ENCODE data around the gene LY6G6F.

Gene LY6G6F

GRCh38 chr6:31677955-31678354, 28.7 kb upstream of the LY6G6F start:
- DNase-seq: no peak

DNA sequence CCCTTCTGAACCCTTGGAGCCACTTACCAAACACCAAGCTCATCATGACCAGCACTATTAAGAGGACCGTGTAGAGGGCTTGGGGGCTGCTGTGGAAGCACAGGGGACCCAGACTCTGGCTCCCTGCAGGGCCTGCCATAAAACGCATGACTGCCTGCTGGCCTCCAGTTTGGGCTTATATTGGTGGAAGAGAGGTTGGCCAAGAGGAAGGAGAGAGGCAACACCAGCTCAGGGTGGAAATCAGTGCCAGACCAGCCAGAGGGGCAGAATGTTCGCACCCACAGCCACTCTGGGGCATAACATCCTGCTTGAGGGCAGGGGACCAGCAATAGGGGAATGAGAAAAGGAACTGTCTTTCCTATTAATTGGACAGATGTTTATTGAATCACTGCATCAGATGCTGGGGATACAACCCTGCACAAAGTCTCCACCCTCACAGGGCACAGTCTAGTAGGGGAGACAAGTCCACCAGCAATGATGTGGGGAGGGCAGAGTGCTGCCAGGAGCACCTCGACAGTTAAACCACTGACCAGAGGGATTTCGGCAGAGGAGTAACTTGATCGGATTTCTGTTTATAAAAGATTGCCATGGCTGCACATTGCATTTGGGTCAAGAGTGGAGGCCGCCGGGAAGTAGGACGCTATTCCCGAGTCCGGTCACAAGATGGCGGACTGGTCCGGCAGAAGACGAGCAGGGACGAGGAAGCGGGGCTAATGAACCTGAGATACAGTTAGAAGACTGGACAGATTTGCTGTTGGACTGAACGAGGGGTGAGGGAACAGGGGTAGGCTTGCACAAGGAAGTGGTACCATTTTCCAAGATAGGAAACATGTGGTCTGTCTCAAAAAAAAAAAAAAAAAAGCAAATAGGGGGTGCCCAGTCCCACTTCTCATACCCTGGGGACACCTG, 26.2 kb upstream of the LY6G6F start, which contains the start of gene LY6G5C:
TSS of gene LY6G5C (minus strand) at position 842 of the 909 bp plus-strand sequence. CDS start at position 148, 694 bp downstream.
- DNase-seq: peak; percentile 74

GRCh38 chr6:31681135-31681671, 25.5 kb upstream of the LY6G6F start:
- DNase-seq: no peak

- DNase-seq: no peak
These were observed 23.1 kb upstream of the LY6G6F start for GRCh38 chr6:31683591-31683990.

- DNase-seq: no peak
These were observed 20.2 kb upstream of the LY6G6F start for GRCh38 chr6:31686483-31686882.

GRCh38 chr6:31687321-31687720, 19.3 kb upstream of the LY6G6F start:
- DNase-seq: no peak

DNA sequence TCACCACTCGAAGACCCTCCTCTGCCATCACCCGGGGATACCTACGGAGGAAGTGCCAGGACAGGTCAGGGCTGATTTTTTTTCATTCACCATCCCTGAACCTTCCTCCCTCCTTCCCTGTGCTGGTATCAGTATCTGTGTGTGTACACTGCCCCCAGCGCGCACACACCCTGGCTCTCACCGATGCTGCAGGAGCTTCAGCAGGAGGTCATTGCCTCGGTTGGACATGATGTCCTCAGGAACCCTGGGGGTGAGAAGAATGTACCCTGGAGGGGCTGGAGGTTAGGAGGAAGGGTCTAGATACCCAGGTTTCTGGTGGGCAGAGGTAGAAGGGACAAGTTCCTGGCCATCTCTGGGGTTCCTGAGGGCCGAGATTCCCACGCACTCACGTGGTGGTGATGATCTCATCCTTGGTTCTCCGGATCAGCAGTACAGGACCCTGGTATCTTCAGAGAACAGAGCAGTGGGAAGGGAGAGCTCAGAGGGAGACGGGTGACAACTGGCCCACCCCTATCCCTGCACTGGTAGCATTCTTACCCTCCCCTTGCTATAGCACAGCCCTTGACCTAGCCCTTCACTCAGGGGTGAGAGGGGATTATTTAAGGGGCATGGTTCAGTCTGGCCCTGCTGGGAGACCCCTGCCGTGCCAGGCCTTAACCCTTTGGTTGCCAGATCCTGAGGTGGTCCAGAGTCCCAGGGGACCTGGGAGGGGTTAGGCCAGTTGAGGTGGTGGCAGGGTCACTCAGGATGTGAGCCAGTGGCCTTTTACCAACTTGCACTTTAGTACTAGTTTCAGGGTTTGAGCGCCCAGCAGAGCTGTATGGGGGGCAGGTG, 18.6 kb upstream of the LY6G6F start:
- no peak for DNase-seq

GRCh38 chr6:31689249-31690110, 17.2 kb upstream of the LY6G6F start:
- DNase-seq: no peak

- no peak for DNase-seq
These were observed 16.2 kb upstream of the LY6G6F start for GRCh38 chr6:31690231-31691077.

- no peak for DNase-seq
These were observed 15.6 kb upstream of the LY6G6F start for GRCh38 chr6:31691078-31691463.

DNA sequence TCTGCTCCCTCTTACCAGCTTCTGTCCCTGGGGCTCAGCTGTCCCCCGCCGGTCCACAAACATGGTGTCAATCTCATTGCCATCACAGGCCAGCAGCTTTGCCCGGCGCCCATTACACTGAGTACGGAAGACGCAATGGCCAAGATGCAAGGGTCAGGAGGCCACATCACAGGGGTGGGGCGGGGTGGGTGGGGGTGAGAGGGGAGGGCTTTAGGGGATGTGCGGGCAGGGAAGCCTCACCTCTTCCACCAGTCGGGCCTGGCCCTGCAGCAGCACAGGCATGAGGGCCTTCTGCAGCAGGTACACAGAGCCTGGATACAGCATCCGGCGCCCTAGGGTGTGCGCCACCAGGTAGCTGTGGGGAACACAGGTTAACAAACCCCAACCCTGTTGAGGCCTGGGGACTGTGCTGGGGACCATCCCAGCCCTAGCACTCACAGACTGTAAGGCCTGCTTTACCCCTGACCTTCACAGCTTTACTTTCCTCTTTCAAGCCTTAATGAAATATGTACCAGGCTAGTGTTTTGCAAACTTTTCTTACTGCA, 15.0 kb upstream of the LY6G6F start:
- no peak for DNase-seq

DNA sequence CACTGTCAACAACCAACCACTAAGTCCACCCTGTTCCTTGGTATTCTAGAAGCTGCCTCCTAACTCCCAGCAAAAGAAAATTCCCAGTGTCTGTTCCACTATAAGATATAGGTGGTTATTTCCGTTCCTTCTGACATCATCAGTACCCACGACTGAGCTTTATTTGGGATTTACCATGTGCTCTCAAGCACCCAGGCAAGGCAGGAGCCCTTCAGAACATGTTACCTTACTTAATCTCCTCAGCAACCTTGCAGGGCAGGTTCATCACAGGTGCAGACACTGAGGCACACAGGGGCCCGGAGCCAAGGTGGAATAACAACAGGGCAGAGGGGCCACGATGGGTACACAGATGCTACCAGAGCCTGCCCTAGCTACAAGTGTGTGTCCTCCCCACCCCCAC, 14.3 kb upstream of the LY6G6F start:
- DNase-seq: no peak

DNA sequence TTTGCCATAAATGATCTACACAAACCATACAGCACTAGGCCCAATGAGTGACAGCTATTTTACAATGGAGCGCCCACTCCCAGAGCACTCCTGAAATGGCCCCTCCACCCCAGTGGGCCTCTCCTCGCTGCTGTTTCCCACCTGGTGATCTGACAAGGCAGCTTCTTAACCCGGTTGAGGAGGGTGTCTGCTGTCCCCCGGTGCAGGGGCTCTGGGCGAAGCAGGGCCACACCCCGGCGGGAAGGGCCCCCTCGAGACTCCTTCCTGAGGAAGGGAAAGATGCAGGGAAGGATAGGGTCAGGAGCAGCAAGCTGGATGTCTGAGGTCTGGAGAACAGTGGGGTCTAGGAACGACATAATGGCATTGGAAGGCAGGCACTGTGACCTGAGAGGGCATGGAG, 13.8 kb upstream of the LY6G6F start:
- DNase-seq: no peak

DNA sequence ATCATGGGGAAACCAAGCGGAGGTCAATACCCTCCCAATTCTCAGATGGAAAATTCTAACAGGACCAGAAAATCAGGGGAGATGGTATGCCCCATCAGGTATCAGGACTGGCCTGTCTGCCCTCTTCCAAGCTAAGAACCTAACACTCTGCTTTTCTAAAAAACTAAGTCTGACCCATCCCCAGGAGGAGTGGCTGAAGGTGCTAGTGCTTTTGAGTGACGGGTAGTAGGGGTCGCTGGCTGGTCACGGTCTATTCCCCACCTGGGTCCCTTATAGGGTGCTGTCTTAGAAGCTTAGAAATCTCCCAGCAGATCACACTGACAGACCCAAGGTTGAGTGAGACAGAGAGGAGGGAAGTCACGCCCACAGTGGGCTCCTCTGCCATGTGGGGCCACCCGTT, 13.1 kb upstream of the LY6G6F start:
- DNase-seq: no peak

- no peak for DNase-seq
These were observed 9.1 kb upstream of the LY6G6F start for GRCh38 chr6:31697555-31697954.

GRCh38 chr6:31700740-31701401, 5.8 kb upstream of the LY6G6F start:
- no peak for DNase-seq

DNA sequence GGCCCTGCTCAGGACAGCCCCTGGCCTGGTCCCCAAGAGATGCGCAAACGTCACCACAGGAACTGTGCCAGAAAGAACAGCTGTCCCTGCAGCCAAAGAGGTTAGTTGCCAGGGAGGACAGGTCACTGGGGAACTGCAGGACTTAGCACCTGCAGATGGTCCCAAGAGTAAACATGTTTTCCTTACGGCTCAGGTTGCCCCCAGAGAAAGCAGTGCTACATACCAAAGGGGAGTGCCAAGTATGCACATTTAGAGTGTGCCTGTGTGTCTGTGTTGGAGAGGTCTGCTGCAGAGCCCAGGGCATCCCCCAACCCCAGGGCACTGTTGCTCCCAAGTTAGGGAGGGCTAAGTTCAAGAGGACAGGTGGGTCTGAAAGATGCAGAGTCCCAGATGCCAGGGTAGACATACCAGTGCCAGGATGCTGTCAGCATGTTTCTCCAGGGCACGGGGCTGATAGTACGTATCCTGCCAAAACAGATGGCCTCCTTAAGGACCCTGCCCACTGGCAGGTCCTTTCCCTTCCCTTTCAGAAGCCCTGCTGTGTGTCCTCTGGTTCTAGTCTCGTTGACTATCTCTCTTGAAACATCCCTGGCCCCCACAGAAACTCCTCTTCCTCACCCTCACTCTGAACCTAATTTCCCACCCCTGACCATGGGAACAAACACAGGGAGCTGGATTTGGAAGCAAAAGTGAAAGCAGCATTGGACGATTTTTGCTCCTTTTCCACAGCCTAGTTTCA, 4.8 kb upstream of the LY6G6F start:
- peak; percentile 58 for DNase-seq

GRCh38 chr6:31702405-31702818, 4.3 kb upstream of the LY6G6F start:
- no peak for DNase-seq

- peak; percentile 94 for DNase-seq
These were observed 3.6 kb upstream of the LY6G6F start, which contains the start of gene ABHD16A for GRCh38 chr6:31702819-31703716. Gene ABHD16A (minus strand): TSS chr6:31703324. CDS start chr6:31703281, 43 bp downstream.

Data from SHP77 treated with DMSO at 0.1 percent for 48 hours (cell line).